ENCODE results near the gene ADAM12.

- no peak for TF ChIP-seq ZNF275 (CRISPR knock-in tag; IDR thresholded peaks at IDR 0.05; ENCODE audit: borderline replicate concordance)
- no peak for TF ChIP-seq MAZ (IDR thresholded peaks at IDR 0.05; ENCODE audit: borderline replicate concordance, low read depth, low read length)
- no peak for TF ChIP-seq MAZ (CRISPR knock-in tag; IDR thresholded peaks at IDR 0.05; ENCODE audit: low read depth)
These were observed 232.3 kb downstream of the ADAM12 start for GRCh38 chr10:126156012-126156411.
